Activated CD4-positive, alpha-beta T cell treated with anti-CD3 and anti-CD28 coated beads for 4 hours (primary cell): Measurements from ENCODE around the gene NPM1.
"Not testable (repeated sequence)": the region's sequence is repeated elsewhere in the genome, so short reads cannot be mapped to it uniquely, and the experiment has no call there.

Experiments used
- DNase-seq, 2 donors: peaks; one replicate each; pipeline ENCODE4 v3.0.0-alpha.2; 2020

Gene NPM1

GRCh38 chr5:171387345-171387969 is at the start of gene NPM1:
Gene NPM1 (plus strand): TSS chr5:171387849. CDS start chr5:171387949, 100 bp downstream.
- peak; percentile 97 to 99 for DNase-seq

GRCh38 chr5:171340042-171340441 is 47.6 kb upstream of the NPM1 start:
- DNase-seq, result no peak

GRCh38 chr5:171340491-171340890 is 47.2 kb upstream of the NPM1 start:
- no peak for DNase-seq

- DNase-seq, result peak in 1 of 2 donors; percentile 10
Measured at GRCh38 chr5:171342362-171343111, 45.1 kb upstream of the NPM1 start.

GRCh38 chr5:171344936-171345608 is 42.6 kb upstream of the NPM1 start:
- DNase-seq, result no peak

GRCh38 chr5:171351536-171352073 is 36.0 kb upstream of the NPM1 start:
- no peak for DNase-seq

- DNase-seq, result peak in 1 of 2 donors; percentile 11
Measured at GRCh38 chr5:171355302-171355724, 32.3 kb upstream of the NPM1 start.

GRCh38 chr5:171357843-171358242 is 29.8 kb upstream of the NPM1 start:
- DNase-seq, result no peak

- not testable (repeated sequence) for DNase-seq
Measured at GRCh38 chr5:171361151-171361550, 26.5 kb upstream of the NPM1 start.

GRCh38 chr5:171363249-171363648 is 24.4 kb upstream of the NPM1 start:
- not testable (repeated sequence) for DNase-seq

- DNase-seq, result no peak
Measured at GRCh38 chr5:171363846-171364245, 23.8 kb upstream of the NPM1 start.

GRCh38 chr5:171365351-171365750 is 22.3 kb upstream of the NPM1 start:
- no peak for DNase-seq

GRCh38 chr5:171366645-171367044 is 21.0 kb upstream of the NPM1 start:
- DNase-seq, result no peak

- no peak for DNase-seq
Measured at GRCh38 chr5:171367424-171368370, 20.0 kb upstream of the NPM1 start.

- DNase-seq, result no peak
Measured at GRCh38 chr5:171369056-171369455, 18.6 kb upstream of the NPM1 start.

GRCh38 chr5:171369898-171370297 is 17.8 kb upstream of the NPM1 start:
- no peak for DNase-seq

GRCh38 chr5:171370881-171371280 is 16.8 kb upstream of the NPM1 start:
- DNase-seq, result not testable (repeated sequence)

- DNase-seq, result no peak
Measured at GRCh38 chr5:171371326-171371725, 16.3 kb upstream of the NPM1 start.

- no peak for DNase-seq
Measured at GRCh38 chr5:171379961-171380360, 7.7 kb upstream of the NPM1 start.

GRCh38 chr5:171384416-171384815 is 3.2 kb upstream of the NPM1 start:
- DNase-seq, result not testable (repeated sequence)

GRCh38 chr5:171384999-171385398 is 2.6 kb upstream of the NPM1 start:
- DNase-seq, result not testable (repeated sequence)

- no peak for DNase-seq
Measured at GRCh38 chr5:171386006-171386671, 1.5 kb upstream of the NPM1 start.
